ENCODE measurements around the gene AP4B1.

The AP4B1 gene

DNA sequence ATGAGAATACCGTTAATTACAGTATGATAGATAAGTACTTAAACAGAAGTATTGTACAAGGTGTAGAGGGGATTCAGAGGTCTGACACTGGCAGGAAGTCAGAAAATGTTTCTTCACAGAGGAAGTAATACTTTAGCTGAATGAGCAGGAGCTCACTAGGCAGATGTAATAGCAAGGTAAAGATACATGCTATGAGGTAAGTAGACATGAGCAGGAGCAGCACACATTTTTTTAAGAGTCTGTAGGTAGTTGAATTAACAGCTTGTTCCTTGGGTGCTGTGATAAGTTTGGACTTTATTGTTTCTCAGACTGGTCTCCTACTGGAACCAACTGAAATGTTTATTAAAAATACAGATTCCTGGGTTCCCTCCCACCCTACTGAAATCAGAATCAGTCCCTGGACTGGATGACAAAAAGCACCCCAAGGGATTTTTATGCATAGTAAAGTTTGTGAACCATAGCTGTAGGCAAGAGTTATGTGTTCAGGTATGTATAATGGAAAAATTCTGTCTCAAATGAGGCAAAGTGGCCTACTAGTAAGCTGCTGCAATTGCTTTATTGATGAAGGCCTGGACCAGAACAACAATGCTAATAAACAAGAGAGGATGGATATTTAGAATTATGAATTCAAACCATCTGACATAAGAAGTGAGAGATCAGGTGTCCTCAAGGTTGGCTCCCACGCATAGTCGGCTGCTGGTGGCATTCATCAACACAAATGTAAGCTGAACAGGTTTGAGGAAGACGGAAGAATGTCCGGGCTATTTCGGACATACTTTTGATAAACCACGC is 902 bp downstream of the AP4B1 start:
- Histone ChIP-seq H3K27me3 (ENCODE audit: control insufficient read depth, insufficient read depth, low read length) (no peaks in the 10 kb centered on the region), H3K27ac (ENCODE audit: low read depth, low read length) (peak overlapping the region; percentile 88), H3K36me3 (ENCODE audit: control insufficient read depth, insufficient read depth, low read length) (peaks cover 5% of the 10 kb centered on the region), H3K4me1 (ENCODE audit: control insufficient read depth, insufficient read depth, low read length) (peaks cover 6% of the 10 kb centered on the region), H3K4me3 (ENCODE audit: low read length) (peak overlapping the region; percentile 96), H3K9ac (ENCODE audit: low read length) (no peak overlapping the region)

DNA sequence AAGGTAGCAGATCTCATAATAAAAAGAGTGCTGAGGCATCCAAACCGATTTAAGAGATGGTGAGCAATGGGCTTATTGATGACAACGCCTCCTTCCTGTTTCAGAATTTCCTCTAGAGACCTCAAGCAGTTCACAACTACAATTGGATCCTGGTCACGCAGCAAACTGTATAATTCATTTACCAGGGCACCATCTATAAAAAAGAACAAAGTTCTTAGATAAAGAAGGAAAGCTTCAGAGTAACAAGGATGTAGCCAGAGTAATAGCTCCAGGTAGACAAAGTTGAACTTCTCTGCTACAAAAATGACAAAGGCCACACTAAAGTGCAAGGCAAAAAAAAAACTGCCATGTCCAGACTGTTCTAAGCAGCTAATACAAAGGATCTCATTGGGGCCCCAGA is 3.4 kb downstream of the AP4B1 start:
- Histone ChIP-seq H3K4me3 (ENCODE audit: low read length) (no peak overlapping the region), H3K9ac (ENCODE audit: low read length) (no peak overlapping the region), H3K4me1 (ENCODE audit: control insufficient read depth, insufficient read depth, low read length) (peaks cover 6% of the 10 kb centered on the region), H3K27me3 (ENCODE audit: control insufficient read depth, insufficient read depth, low read length) (no peaks in the 10 kb centered on the region), H3K36me3 (ENCODE audit: control insufficient read depth, insufficient read depth, low read length) (peaks cover 5% of the 10 kb centered on the region), H3K27ac (ENCODE audit: low read depth, low read length) (no peak overlapping the region)

DNA sequence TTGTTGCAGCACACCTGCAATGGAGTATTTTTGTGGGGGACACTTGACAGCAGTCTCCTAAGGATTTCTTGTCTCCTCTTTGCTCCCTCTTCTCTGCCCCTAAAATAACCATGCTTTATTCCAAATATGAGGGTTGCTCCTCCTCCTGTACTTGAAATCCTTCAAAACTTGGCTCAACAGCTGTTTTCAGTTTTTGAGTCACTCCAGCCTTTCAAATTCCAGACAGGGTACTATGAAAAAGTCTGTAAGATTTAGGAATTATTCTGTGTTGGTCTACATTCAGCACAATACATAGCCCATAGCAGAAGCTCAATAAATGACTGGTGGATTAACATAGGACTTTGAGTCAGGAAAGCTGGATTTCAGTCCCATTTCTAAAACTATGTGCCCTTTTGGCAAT is 5.5 kb downstream of the AP4B1 start:
- H3K36me3 ChIP-seq (ENCODE audit: control insufficient read depth, insufficient read depth, low read length): peaks cover 5% of the 10 kb centered on the region

DNA sequence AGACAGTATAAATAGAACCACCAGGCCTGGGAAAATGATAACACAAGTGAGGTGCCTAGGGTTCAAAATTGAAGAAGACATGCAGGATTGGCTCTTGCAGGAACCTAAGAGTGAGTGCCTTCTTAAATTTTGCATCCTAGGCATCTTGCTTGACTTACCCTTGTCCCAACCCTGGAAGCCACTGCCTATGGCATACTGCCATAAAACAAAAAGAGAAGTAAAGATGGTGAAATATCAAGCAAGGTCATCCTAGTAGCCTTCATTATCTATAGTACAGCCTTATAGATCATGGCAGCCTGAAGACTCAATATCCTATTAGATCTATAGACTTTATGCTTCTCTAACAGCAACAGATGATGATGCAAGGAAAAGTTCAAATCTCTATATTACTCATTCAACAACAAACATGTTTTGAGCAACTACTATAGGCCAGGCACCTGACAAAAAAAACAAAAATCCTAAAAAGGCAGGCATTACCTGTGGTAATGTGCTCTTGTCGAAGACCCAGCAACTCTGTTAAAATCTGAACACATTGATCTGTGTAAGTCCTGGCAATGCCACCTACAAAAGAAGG is 6.3 kb downstream of the AP4B1 start:
- Histone ChIP-seq H3K4me3 (ENCODE audit: low read length) (no peak overlapping the region), H3K4me1 (ENCODE audit: control insufficient read depth, insufficient read depth, low read length) (no peaks in the 10 kb centered on the region), H3K9ac (ENCODE audit: low read length) (no peak overlapping the region), H3K27ac (ENCODE audit: low read depth, low read length) (no peak overlapping the region), H3K36me3 (ENCODE audit: control insufficient read depth, insufficient read depth, low read length) (peaks cover 5% of the 10 kb centered on the region), H3K27me3 (ENCODE audit: control insufficient read depth, insufficient read depth, low read length) (no peaks in the 10 kb centered on the region)

More for the DNA sequence above, 5.5 kb downstream of the AP4B1 start:
- Histone ChIP-seq H3K4me1 (ENCODE audit: control insufficient read depth, insufficient read depth, low read length) (peaks cover 5% of the 10 kb centered on the region), H3K27me3 (ENCODE audit: control insufficient read depth, insufficient read depth, low read length) (no peaks in the 10 kb centered on the region), H3K4me3 (ENCODE audit: low read length) (no peak overlapping the region), H3K9ac (ENCODE audit: low read length) (no peak overlapping the region), H3K27ac (ENCODE audit: low read depth, low read length) (no peak overlapping the region)

DNA sequence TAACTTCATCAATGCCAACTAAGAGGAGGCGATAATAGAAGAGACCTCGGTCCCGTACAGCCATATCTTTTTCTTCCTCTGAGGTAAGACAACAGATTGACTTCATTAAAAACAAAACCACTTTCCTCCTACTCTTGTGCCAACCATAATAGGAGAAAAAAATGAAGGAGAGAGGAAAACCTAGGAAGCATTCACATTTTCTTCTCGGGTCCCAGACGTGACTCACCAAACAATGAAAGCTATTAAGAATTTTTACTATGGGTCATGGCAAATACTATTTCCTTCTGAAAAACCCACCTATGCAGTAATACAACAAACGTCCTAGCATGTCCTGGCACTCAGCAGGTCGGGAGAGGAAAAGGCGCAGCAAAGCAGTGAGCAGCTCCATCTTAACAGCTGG is 8.6 kb downstream of the AP4B1 start:
- Histone ChIP-seq H3K27ac (ENCODE audit: low read depth, low read length) (no peak overlapping the region), H3K4me3 (ENCODE audit: low read length) (no peak overlapping the region), H3K4me1 (ENCODE audit: control insufficient read depth, insufficient read depth, low read length) (no peaks in the 10 kb centered on the region), H3K36me3 (ENCODE audit: control insufficient read depth, insufficient read depth, low read length) (peaks cover 5% of the 10 kb centered on the region), H3K27me3 (ENCODE audit: control insufficient read depth, insufficient read depth, low read length) (no peaks in the 10 kb centered on the region), H3K9ac (ENCODE audit: low read length) (no peak overlapping the region)

DNA sequence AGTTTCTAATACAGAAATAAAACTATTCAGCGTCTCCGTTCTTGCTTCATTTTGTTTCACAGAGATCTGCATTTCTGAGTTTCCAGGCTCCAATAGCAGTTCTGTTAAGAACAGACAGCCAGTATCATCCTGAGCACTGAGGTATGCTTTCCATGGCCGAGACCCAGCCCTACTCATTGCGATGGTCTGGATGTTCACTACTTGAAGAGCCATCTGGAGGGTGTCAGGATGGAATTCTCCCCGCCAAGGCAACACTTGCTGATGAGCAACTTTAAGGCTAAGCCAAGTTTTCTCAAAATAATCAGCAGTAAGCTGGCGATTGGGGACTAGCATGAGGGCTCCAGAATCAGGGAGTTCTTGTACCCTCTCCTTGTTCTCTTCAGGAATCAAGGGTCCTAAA is 9.5 kb downstream of the AP4B1 start:
- H3K27ac ChIP-seq (ENCODE audit: low read depth, low read length): no peak overlapping the region
- H3K27me3 ChIP-seq (ENCODE audit: control insufficient read depth, insufficient read depth, low read length): no peaks in the 10 kb centered on the region
- no peaks in the 10 kb centered on the region for H3K4me1 ChIP-seq (ENCODE audit: control insufficient read depth, insufficient read depth, low read length)
- no peak overlapping the region for H3K9ac ChIP-seq (ENCODE audit: low read length)
- H3K36me3 ChIP-seq (ENCODE audit: control insufficient read depth, insufficient read depth, low read length): peaks cover 5% of the 10 kb centered on the region
- no peak overlapping the region for H3K4me3 ChIP-seq (ENCODE audit: low read length)

DNA sequence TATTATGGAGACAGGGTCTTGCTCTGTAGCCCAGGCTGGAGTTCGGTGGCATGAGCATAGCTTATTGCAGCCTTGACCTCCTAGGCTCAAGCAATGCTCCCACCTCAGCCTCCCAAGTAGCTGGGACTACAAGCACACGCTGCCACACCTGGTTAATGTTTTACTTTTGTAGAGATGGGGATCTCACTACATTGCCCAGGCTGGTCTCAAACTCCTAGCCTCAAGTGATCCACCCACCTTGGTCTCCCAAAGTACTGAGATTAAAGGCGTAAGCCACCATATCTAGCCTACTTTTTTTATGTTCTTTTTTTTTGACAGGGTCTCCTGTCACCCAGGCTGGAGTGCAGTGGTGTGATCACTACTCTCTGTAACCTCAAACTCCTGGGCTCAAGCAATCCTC is 11.3 kb downstream of the AP4B1 start:
- H3K27ac ChIP-seq (ENCODE audit: low read depth, low read length): no peak overlapping the region

DNA sequence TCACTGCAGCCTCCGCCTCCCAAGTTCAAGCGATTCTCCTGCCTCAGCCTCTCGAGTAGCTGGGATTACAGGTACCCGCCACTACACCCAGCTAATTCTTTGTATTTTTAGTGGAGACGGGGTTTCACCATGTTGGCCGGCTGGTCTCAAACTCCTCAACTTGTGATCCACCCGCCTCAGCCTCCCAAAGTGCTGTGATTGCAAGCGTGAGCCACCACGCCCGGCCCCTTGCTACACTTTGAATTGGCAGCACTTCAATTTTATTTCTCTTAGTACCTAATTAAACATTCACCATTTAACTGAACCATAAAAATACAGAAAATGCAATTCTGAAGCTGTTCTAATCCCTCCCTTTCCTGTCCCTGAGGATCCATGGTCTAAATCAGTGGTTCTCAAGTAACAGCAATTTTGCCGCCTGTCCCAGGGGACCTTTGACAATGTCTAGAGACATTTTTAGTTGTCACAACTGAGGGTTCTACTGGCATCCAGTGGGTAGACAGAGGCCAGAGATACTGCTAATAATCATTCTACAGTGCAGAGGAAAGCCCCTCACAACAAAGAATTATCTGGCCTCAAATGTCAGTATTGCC is 12.9 kb downstream of the AP4B1 start:
- no peaks in the 10 kb centered on the region for H3K4me1 ChIP-seq (ENCODE audit: control insufficient read depth, insufficient read depth, low read length)
- no peak overlapping the region for H3K9ac ChIP-seq (ENCODE audit: low read length)
- no peak overlapping the region for H3K27ac ChIP-seq (ENCODE audit: low read depth, low read length)
- no peaks in the 10 kb centered on the region for H3K27me3 ChIP-seq (ENCODE audit: control insufficient read depth, insufficient read depth, low read length)
- no peaks in the 10 kb centered on the region for H3K36me3 ChIP-seq (ENCODE audit: control insufficient read depth, insufficient read depth, low read length)
- H3K4me3 ChIP-seq (ENCODE audit: low read length): no peak overlapping the region

More for the DNA sequence above, 11.3 kb downstream of the AP4B1 start:
- H3K27me3 ChIP-seq (ENCODE audit: control insufficient read depth, insufficient read depth, low read length): no peaks in the 10 kb centered on the region
- no peak overlapping the region for H3K9ac ChIP-seq (ENCODE audit: low read length)
- H3K4me3 ChIP-seq (ENCODE audit: low read length): no peak overlapping the region
- H3K36me3 ChIP-seq (ENCODE audit: control insufficient read depth, insufficient read depth, low read length): peaks cover 2% of the 10 kb centered on the region
- no peaks in the 10 kb centered on the region for H3K4me1 ChIP-seq (ENCODE audit: control insufficient read depth, insufficient read depth, low read length)

DNA sequence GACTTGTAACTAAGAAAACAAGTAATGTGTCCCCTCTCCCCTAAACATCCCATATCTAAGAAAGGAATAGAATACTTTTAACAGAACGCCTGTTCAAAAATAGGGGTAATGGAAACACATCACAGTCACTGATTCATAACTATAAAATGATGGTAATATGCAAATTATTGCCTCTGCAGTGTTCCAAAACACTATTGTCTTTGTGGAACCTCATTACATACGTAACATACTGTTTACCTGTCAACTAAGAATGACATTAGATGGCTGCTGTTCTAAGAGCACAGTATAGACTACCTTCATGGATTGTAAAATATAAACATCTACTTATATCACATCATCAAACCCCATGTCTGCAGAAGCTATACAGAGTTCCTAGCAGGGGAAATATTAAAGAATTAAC is 13.8 kb downstream of the AP4B1 start:
- no peak overlapping the region for H3K27ac ChIP-seq (ENCODE audit: low read depth, low read length)
- H3K36me3 ChIP-seq (ENCODE audit: control insufficient read depth, insufficient read depth, low read length): no peaks in the 10 kb centered on the region
- H3K4me3 ChIP-seq (ENCODE audit: low read length): no peak overlapping the region
- no peaks in the 10 kb centered on the region for H3K27me3 ChIP-seq (ENCODE audit: control insufficient read depth, insufficient read depth, low read length)
- no peaks in the 10 kb centered on the region for H3K4me1 ChIP-seq (ENCODE audit: control insufficient read depth, insufficient read depth, low read length)
- H3K9ac ChIP-seq (ENCODE audit: low read length): no peak overlapping the region

DNA sequence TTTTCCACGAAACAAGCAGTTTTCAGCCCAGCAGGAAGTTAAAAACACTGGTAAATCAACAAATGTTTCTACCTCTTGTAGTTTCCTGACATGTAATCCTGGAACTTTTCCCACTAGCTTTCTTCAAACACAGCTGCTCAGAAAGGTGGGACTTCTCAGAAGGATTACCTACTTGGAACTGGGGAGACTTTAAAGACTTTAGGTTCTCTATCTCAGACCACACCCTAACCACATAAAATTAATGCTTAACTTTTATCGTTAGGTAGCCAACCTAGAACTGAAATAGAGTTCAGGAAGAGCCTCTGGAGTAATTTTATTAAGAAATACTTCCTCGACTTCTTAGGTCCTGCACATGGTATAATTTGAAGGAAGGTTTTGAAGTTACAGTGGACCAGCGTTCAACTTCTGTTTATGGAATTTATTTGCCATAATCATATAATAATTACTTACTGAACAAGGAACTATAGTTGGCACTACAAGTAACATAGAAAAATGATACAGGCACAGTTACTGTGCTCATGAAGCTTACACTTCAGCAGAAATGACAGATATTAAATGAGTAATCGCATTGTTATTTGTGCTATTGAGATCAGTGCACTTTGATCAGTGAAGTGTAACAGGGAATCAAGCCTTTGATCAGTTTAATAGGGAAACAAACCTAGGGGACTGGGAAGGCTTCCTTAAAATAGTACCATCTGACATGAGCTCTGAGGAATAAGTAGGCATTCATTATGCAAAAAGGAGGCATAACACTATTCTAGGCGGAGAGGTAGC is 17.0 kb downstream of the AP4B1 start, which contains the start of gene BCL2L15:
BCL2L15 (minus strand) TSS at position 180 of the 774 bp plus-strand sequence. CDS start 206 bp downstream, outside the sequence.
- peak within 1 kb of the TSS; percentile 49 for H3K4me3 ChIP-seq (ENCODE audit: low read length)
- H3K27ac ChIP-seq (ENCODE audit: low read depth, low read length): no peak within 1 kb of the TSS
- no peaks in the 10 kb centered on the region for H3K36me3 ChIP-seq (ENCODE audit: control insufficient read depth, insufficient read depth, low read length)
- H3K4me1 ChIP-seq (ENCODE audit: control insufficient read depth, insufficient read depth, low read length): no peaks in the 10 kb centered on the region
- H3K9ac ChIP-seq (ENCODE audit: low read length): no peak within 1 kb of the TSS
- H3K27me3 ChIP-seq (ENCODE audit: control insufficient read depth, insufficient read depth, low read length): no peaks in the 10 kb centered on the region

DNA sequence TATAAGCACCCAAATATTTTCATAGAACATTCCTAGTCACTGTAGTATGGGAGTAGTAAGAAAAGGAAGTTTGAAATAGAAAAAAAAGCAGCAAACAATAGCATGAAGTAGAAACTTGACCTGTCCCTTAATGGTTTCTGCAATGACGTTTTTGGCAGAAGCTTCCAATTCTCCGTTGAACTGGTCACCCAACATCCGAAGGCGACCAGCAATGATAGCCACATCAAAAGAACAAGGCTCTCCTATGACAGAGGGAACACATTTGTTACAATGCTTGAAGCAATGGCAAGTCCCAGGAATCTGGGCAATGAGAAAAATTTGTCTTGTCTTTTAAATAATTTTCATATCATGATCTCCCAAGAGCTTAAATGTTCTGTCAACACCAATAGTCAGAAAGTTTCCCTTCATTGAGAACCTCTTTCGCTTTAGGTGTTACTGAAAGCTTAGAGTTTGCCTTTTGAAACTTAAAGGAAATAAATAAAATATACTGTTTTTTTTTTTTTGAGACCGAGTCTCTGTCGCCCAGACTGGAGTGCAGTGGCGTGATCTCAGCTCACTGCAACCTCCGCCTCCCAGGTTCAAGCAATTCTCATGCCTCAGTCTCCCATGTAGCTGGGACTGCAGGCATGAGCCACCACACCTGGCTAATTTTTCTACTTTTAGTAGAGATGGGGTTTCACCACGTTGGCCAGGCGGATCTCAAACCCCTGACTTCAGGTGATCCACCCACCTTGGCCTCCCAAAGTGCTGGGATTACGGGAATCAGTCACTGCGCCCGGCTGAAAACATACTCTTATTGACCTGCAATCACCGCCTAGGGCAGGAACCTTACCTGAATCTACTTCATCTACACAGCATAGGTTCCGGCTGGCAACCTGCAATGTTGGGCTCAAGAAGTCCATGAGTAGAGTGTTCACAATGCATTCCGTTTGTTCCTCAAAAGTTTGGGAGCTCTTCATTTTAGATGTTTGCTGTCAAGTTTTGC is 17.9 kb downstream of the AP4B1 start:
- Histone ChIP-seq H3K4me1 (ENCODE audit: control insufficient read depth, insufficient read depth, low read length) (no peaks in the 10 kb centered on the region), H3K9ac (ENCODE audit: low read length) (no peak overlapping the region), H3K4me3 (ENCODE audit: low read length) (peak overlapping the region; percentile 49), H3K27ac (ENCODE audit: low read depth, low read length) (no peak overlapping the region), H3K27me3 (ENCODE audit: control insufficient read depth, insufficient read depth, low read length) (no peaks in the 10 kb centered on the region), H3K36me3 (ENCODE audit: control insufficient read depth, insufficient read depth, low read length) (no peaks in the 10 kb centered on the region)
